GM12878 (cell line): ENCODE data around the gene ERC2. TPM values are rescaled to one million over a fixed set of nuclear protein-coding genes. Genes with fewer than 3 reads are reported as not detected.

Experiments used
- ATAC-seq: fragments of 200-7000 bp; cut with Tn5 transposase; 3 replicates; pipeline ENCODE4 v1.9.1; 2020; ENCODE audit warnings: mild to moderate bottlenecking, moderate library complexity
- BruUV-seq: library from RNA; stranded (reverse); fragments of 400-500 nt; replicated peaks from 2 replicates; lab custom pipeline; 2021; lab: Mats Ljungman, UMichigan
- CTCF ChIA-PET: fragments of 300-600 bp; sonication (Branson Sonifier 250); formaldehyde crosslinking; extraction: SDS; loops from one replicate; lab custom pipeline; 2021; ENCODE audit warnings: inconsistent platforms; lab: Yijun Ruan, JAX
- POLR2A ChIA-PET: fragments of 350-600 bp; formaldehyde crosslinking; extraction: SDS; loops from one replicate; lab custom pipeline; 2021; ENCODE audit warnings: inconsistent platforms; lab: Charles Lee
- RAD21 ChIA-PET: fragments of 300-600 bp; sonication (Branson Sonifier 250); formaldehyde crosslinking; loops from one replicate; lab custom pipeline; 2023; ENCODE audit warnings: antibody characterized with exemption; ENCODE audit not compliant: unreplicated experiment; lab: Charles Lee
- SMC1A ChIA-PET: fragments of 300-600 bp; sonication (Branson Sonifier 250); formaldehyde crosslinking; loops from one replicate; lab custom pipeline; 2023; ENCODE audit not compliant: unreplicated experiment, uncharacterized antibody; lab: Charles Lee
- DNase-seq: peaks from one replicate; pipeline ENCODE4 v3.0.0-alpha.2; 2011; ENCODE audit warnings: low read depth, low spot score
- FAIRE-seq: peaks from 3 replicates; lab custom pipeline; 2011; peaks lifted over from hg19 to GRCh38; lab: Jason Lieb, UNC
- H2AFZ ChIP-seq: 2 replicates; pipeline ENCODE4 v1.6.0; 2011; ENCODE audit warnings: low read depth, low read length, control low read depth; ENCODE audit not compliant: control insufficient read depth
- H3K27ac ChIP-seq: 2 replicates; pipeline ENCODE4 v1.5.1; 2011; ENCODE audit warnings: control low read depth; ENCODE audit not compliant: control insufficient read depth, insufficient read depth
- H3K27me3 ChIP-seq, 2 experiments: replicated peaks in 1 of 2; 2 replicates each; pipeline versions ENCODE4 v1.6.0 to v1.6.1; 2011; ENCODE audit warnings: low read length in 1 of 2; ENCODE audit not compliant: control insufficient read depth in 2 of 2, insufficient read depth in 2 of 2
- H3K36me3 ChIP-seq, 2 experiments: 2 replicates each; pipeline ENCODE4 v1.5.1; 2011; ENCODE audit warnings: low read length in 1 of 2; ENCODE audit not compliant: control insufficient read depth in 2 of 2, insufficient read depth in 2 of 2
- H3K4me1 ChIP-seq: 2 replicates; pipeline ENCODE4 v1.6.1; 2011; ENCODE audit warnings: mild to moderate bottlenecking, low read length, moderate library complexity, mixed read lengths; ENCODE audit not compliant: control insufficient read depth, insufficient read depth
- H3K4me2 ChIP-seq: 2 replicates; pipeline ENCODE4 v1.6.0; 2011; ENCODE audit warnings: control low read depth; ENCODE audit not compliant: control insufficient read depth, insufficient read depth
- H3K4me3 ChIP-seq: fragments of 200-600 bp; sonication (generic); 2 replicates; pipeline ENCODE4 v1.5.1; 2016
- H3K79me2 ChIP-seq: 2 replicates; pipeline ENCODE4 v1.6.0; 2011; ENCODE audit warnings: low read length; ENCODE audit not compliant: control insufficient read depth, insufficient read depth
- H3K9ac ChIP-seq: 2 replicates; pipeline ENCODE4 v1.8.0; 2011; ENCODE audit warnings: low read length, control low read depth, mixed read lengths; ENCODE audit not compliant: control insufficient read depth, insufficient read depth
- H3K9me3 ChIP-seq: replicated peaks from 3 replicates; pipeline ENCODE4 v1.5.1; 2011; ENCODE audit warnings: mild to moderate bottlenecking, low read length; ENCODE audit not compliant: control insufficient read depth, insufficient read depth
- H4K20me1 ChIP-seq: 2 replicates; pipeline ENCODE4 v1.6.0; 2011; ENCODE audit not compliant: control insufficient read depth, insufficient read depth
- ATF3 ChIP-seq: IDR thresholded peaks from 2 replicates; pipeline ENCODE4 v1.6.1; 2011; ENCODE audit warnings: low read depth, mild to moderate bottlenecking, low read length, moderate library complexity, borderline replicate concordance; ENCODE audit errors: extremely low read depth
- BRCA1 ChIP-seq: IDR thresholded peaks from 2 replicates; pipeline ENCODE4 v1.6.1; 2011; ENCODE audit warnings: low read depth, low read length, improper control_type of control experiment
- CBX5 ChIP-seq: sonication (generic); IDR thresholded peaks from 2 replicates; pipeline ENCODE4 v1.6.1; 2016; ENCODE audit warnings: low read depth, moderate library complexity, mild to moderate bottlenecking, inconsistent platforms
- CREB1 ChIP-seq: IDR thresholded peaks from 2 replicates; pipeline ENCODE4 v1.6.1; 2012; ENCODE audit warnings: low read depth, mild to moderate bottlenecking, inconsistent platforms
- CREM ChIP-seq: IDR thresholded peaks from 2 replicates; pipeline ENCODE4 v1.6.1; 2014; ENCODE audit warnings: antibody characterized with exemption, low read depth
- E2F4 ChIP-seq: IDR thresholded peaks from 2 replicates; pipeline ENCODE4 v1.6.1; 2012; ENCODE audit warnings: low read depth, low read length, improper control_type of control experiment
- EGR1 ChIP-seq, 2 experiments: IDR thresholded peaks; 1 replicate in 1 of 2; 2 replicates in 1 of 2; pipeline ENCODE4 v1.6.1; 2011 to 2012; ENCODE audit warnings: low read depth in 2 of 2, low read length in 2 of 2, borderline replicate concordance in 1 of 2, mild to moderate bottlenecking in 1 of 2, moderate library complexity in 1 of 2
- HDAC2 ChIP-seq: fragments of 200-600 bp; sonication (generic); IDR thresholded peaks from 2 replicates; pipeline ENCODE4 v1.6.1; 2017
- HDGF ChIP-seq: fragments of 450-650 bp; IDR thresholded peaks from 2 replicates; pipeline ENCODE4 v1.6.1; 2016; ENCODE audit warnings: antibody characterized with exemption
- IRF3 ChIP-seq: fragments of 450-650 bp; IDR thresholded peaks from 2 replicates; pipeline ENCODE4 v1.6.1; 2014; ENCODE audit warnings: mild to moderate bottlenecking
- IRF4 ChIP-seq: IDR thresholded peaks from 2 replicates; pipeline ENCODE4 v1.6.1; 2011; ENCODE audit warnings: low read depth, low read length
- MYC ChIP-seq: IDR thresholded peaks from 2 replicates; pipeline ENCODE4 v1.6.1; 2011; ENCODE audit warnings: mild to moderate bottlenecking, low read length, moderate library complexity, inconsistent platforms; ENCODE audit not compliant: insufficient read depth, insufficient replicate concordance, insufficient read length, severe bottlenecking
- PRDM15 ChIP-seq: fragments of 450-650 bp; formaldehyde crosslinking; IDR thresholded peaks from 2 replicates; pipeline ENCODE4 v1.4.0; 2020; ENCODE audit warnings: mild to moderate bottlenecking, moderate library complexity
- STAT3 ChIP-seq: IDR thresholded peaks from 2 replicates; pipeline ENCODE4 v1.6.1; 2011; ENCODE audit warnings: low read depth, low read length, improper control_type of control experiment
- TBL1XR1 ChIP-seq: IDR thresholded peaks from 2 replicates; pipeline ENCODE4 v1.6.1; 2012; ENCODE audit warnings: low read depth, low read length, improper control_type of control experiment
- TCF12 ChIP-seq: IDR thresholded peaks from 2 replicates; pipeline ENCODE4 v1.6.1; 2011; ENCODE audit warnings: low read depth, mild to moderate bottlenecking, low read length
- WGBS: methylation state at CpG from one replicate; pipeline ENCODE4 v1.1.6; 2016; ENCODE audit warnings: low lambda C conversion rate; ENCODE audit not compliant: insufficient replicate concordance, insufficient coverage; ENCODE audit errors: missing lambda C conversion rate; 5-methylcytosine and 5-hydroxymethylcytosine counted together
- in situ Hi-C: fragments of 300-500 bp; cut with MboI; formaldehyde crosslinking; loops from 9 replicates; pipeline ENCODE4 v1.14.3; 2018; ENCODE audit warnings: mixed read lengths
- intact Hi-C: fragments of 100-400 bp; cut with micrococcal nuclease; formaldehyde crosslinking; loops from one replicate; pipeline ENCODE4 v1.14.2; 2022; ENCODE audit not compliant: unreplicated experiment
- polyA plus RNA-seq, 11 experiments: library from polyadenylated mRNA; depleted of rRNA in 4 of 11; unstranded in 6 of 11; stranded (reverse) in 5 of 11; fragments of >200 nt; fragmentation: Nextera tagmentation in 4 of 11; fragmentation: Illumina TruSeq in 1 of 11; extraction: Ambion mirVana in 4 of 11; extraction: Trizol in 1 of 11; gene quantifications; 1 replicate in 1 of 11; 2 replicates in 10 of 11; pipeline versions ENCODE4 v1.2.1 to v1.2.3, GENCODE V29; 2011 to 2016; ENCODE audit warnings: inconsistent platforms in 2 of 11, missing spikeins in 2 of 11, low read depth in 1 of 11
- total RNA-seq, 4 experiments: library from RNA; depleted of rRNA in 3 of 4; stranded (reverse); fragments of >200 nt in 3 of 4; fragmentation: Illumina TruSeq in 1 of 4; extraction: Trizol in 1 of 4; gene quantifications; 2 replicates each; pipeline versions ENCODE4 v1.2.1 to v1.2.3, GENCODE V29; 2013 to 2021

Gene ERC2
- total and polyA plus RNA-seq, 10 of the 15 experiments (the other 5 are each of a cell fraction or from before 2014, with no cell fraction given): 0.06 to 1.4 (median 0.12) TPM; not detected in 3

GRCh38 chr3:55659701-55660100, 808.6 kb downstream of the ERC2 start:
- WGBS: 91% methylated on average over 5 of the region's 5 CpGs
- FAIRE-seq (no peak), DNase-seq (no peak), ATAC-seq (no peak)
- no peaks in the 10 kb centered on the region for H3K79me2 ChIP-seq
- H3K27me3 ChIP-seq: no peaks in the 10 kb centered on the region
- no peaks in the 10 kb centered on the region for H3K36me3 ChIP-seq
- POLR2A ChIA-PET: interaction anchor here (1.2 kb wide), 1 partner anchor 51 kb away, joined by 3 read pairs; no protein-coding TSS in a partner anchor
- SMC1A ChIA-PET: interaction anchor here (2.5 to 4.2 kb wide), 4 partner anchors 10 to 52 kb away, joined by 6 to 34 read pairs (median 10); no protein-coding TSS in a partner anchor
- no peaks in the 10 kb centered on the region for H4K20me1 ChIP-seq
- CTCF ChIA-PET: interaction anchor here (1.3 kb wide), 1 partner anchor 50 kb away, joined by 3 read pairs; no protein-coding TSS in a partner anchor
- intact Hi-C loops: loop anchor here (10.0 kb wide), 1 partner anchor 175 kb away; the partner anchor contains the start of gene WNT5A
- RAD21 ChIA-PET: interaction anchor here (0.6 to 1.4 kb wide), 2 partner anchors 37 to 52 kb away, joined by 3 to 4 read pairs; no protein-coding TSS in a partner anchor
- TF ChIP-seq HDGF (no peak), HDAC2 (no peak), IRF3 (no peak), E2F4 (no peak), STAT3 (no peak), BRCA1 (no peak), CBX5 (no peak), EGR1 (IDR thresholded peaks at IDR 0.05; ENCODE audit: borderline replicate concordance in 1 of 2, low read depth in 2 of 2, low read length in 2 of 2) (no peak), IRF4 (no peak), PRDM15 (CRISPR knock-in tag) (no peak), CREM (no peak), MYC (no peak), ATF3 (no peak), TBL1XR1 (no peak), CREB1 (no peak), TCF12 (no peak)
- no peak overlapping the region for H3K27ac ChIP-seq
- in situ Hi-C loops: no loop called here
- no peak overlapping the region; the same call in 1 of the 2 replicates for H3K4me2 ChIP-seq
- BruUV-seq: no TSS peak
- H3K9ac ChIP-seq: no peak overlapping the region
- peaks cover 40% of the 10 kb centered on the region for H3K4me1 ChIP-seq
- H3K9me3 ChIP-seq: no peaks in the 10 kb centered on the region; the same call in 2 of the 3 replicates
- no peak overlapping the region for H3K4me3 ChIP-seq
- no peak overlapping the region for H2AFZ ChIP-seq
